ENCODE data around the gene MILR1.

Gene MILR1

DNA sequence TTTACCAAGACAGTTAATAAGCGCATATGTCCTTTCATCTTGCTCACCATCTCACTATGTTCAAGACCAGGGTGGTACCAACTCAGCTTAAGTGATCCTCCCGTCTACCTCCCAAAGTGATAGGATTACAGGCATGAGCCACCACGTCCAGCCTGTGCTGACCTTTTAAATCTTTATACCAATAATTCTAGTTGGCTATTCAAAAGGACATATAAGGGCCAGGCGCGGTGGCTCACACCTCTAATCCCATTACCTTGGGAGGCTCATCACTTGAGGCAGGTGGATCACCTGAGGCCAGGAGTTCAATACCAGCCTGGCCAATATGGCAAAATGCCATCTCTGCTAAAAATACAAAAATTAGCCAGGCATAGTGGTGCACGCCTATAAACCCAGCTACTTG, 60.3 kb downstream of the MILR1 start:
- TF ChIP-seq, protein P1, sequence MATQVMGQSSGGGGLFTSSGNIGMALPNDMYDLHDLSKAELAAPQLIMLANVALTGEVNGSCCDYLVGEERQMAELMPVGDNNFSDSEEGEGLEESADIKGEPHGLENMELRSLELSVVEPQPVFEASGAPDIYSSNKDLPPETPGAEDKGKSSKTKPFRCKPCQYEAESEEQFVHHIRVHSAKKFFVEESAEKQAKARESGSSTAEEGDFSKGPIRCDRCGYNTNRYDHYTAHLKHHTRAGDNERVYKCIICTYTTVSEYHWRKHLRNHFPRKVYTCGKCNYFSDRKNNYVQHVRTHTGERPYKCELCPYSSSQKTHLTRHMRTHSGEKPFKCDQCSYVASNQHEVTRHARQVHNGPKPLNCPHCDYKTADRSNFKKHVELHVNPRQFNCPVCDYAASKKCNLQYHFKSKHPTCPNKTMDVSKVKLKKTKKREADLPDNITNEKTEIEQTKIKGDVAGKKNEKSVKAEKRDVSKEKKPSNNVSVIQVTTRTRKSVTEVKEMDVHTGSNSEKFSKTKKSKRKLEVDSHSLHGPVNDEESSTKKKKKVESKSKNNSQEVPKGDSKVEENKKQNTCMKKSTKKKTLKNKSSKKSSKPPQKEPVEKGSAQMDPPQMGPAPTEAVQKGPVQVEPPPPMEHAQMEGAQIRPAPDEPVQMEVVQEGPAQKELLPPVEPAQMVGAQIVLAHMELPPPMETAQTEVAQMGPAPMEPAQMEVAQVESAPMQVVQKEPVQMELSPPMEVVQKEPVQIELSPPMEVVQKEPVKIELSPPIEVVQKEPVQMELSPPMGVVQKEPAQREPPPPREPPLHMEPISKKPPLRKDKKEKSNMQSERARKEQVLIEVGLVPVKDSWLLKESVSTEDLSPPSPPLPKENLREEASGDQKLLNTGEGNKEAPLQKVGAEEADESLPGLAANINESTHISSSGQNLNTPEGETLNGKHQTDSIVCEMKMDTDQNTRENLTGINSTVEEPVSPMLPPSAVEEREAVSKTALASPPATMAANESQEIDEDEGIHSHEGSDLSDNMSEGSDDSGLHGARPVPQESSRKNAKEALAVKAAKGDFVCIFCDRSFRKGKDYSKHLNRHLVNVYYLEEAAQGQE (IDR thresholded peaks at IDR 0.05; ENCODE audit: insufficient read depth in 1 of 2, low read depth in 2 of 2, low read length in 2 of 2): no peak
- no peak for TF ChIP-seq TAF1 (IDR thresholded peaks at IDR 0.05; ENCODE audit: borderline replicate concordance, insufficient read depth, low read length)
- no peak for TF ChIP-seq SIN3A (IDR thresholded peaks at IDR 0.05; ENCODE audit: borderline replicate concordance, insufficient read depth, low read length)
- TF ChIP-seq POLR2AphosphoS5 (IDR thresholded peaks at IDR 0.05; ENCODE audit: low read depth, low read length): no peak
- no peak for TF ChIP-seq FOXP2 (optimal IDR thresholded peaks at IDR 0.05; ENCODE audit: borderline replicate concordance, extremely low read depth, extremely low read length, insufficient read depth)

DNA sequence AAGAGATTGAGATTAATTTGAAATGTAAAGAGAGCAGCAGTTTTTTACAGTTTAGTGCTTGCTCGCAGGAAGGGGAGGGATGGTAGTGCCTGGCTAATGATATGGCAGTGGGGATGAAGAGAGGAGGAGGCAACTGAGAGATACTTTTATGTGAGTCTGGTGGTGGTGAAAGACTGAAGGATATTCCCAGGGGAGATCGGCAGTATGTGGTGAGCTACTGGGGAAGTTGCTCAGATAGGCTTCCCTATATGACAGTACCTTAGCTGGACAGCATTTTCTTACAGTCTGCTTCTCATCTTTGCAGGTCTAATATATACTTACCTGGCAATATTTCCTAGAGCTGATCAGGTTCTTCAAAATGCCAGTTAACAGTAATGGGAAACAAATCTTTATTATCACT, 66.5 kb downstream of the MILR1 start:
- TF ChIP-seq SIN3A (IDR thresholded peaks at IDR 0.05; ENCODE audit: borderline replicate concordance, insufficient read depth, low read length) (no peak), POLR2AphosphoS5 (IDR thresholded peaks at IDR 0.05; ENCODE audit: low read depth, low read length) (no peak), FOXP2 (optimal IDR thresholded peaks at IDR 0.05; ENCODE audit: borderline replicate concordance, extremely low read depth, extremely low read length, insufficient read depth) (no peak), TAF1 (IDR thresholded peaks at IDR 0.05; ENCODE audit: borderline replicate concordance, insufficient read depth, low read length) (no peak)
- TF ChIP-seq, protein P1 (IDR thresholded peaks at IDR 0.05; ENCODE audit: insufficient read depth in 1 of 2, low read depth in 2 of 2, low read length in 2 of 2): no peak

DNA sequence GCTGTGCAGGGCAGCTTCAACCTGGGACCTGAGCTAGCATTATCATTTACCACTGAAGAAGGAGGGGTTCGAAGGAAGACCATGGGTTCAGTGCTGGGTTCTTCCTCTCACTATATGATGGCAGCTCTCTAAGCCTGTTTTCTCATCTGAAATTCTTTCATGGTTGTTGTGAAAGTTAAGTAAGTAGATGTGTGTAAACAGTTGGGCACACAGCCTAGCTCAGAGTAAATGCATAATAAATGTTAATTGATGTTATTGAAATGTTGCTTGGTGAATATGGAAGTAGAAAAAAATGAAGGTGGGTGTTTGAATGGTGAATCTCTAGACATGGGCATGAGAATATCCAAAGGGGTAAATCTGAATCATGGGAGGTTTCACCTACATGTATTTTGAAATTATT, 66.9 kb downstream of the MILR1 start:
- TF ChIP-seq, protein P1 (IDR thresholded peaks at IDR 0.05; ENCODE audit: insufficient read depth in 1 of 2, low read depth in 2 of 2, low read length in 2 of 2): no peak
- TF ChIP-seq SIN3A (IDR thresholded peaks at IDR 0.05; ENCODE audit: borderline replicate concordance, insufficient read depth, low read length): no peak
- TF ChIP-seq POLR2AphosphoS5 (IDR thresholded peaks at IDR 0.05; ENCODE audit: low read depth, low read length): no peak
- TF ChIP-seq TAF1 (IDR thresholded peaks at IDR 0.05; ENCODE audit: borderline replicate concordance, insufficient read depth, low read length): no peak
- no peak for TF ChIP-seq FOXP2 (optimal IDR thresholded peaks at IDR 0.05; ENCODE audit: borderline replicate concordance, extremely low read depth, extremely low read length, insufficient read depth)
